Nephron progenitor cell (in vitro differentiated cells): ENCODE measurements around the gene RNF186.
"Not testable (repeated sequence)": the region's sequence is repeated elsewhere in the genome, so short reads cannot be mapped to it uniquely, and the experiment has no call there.

Experiments
- DNase-seq: peaks from one replicate; pipeline ENCODE4 v3.0.0; 2021
- H3K27ac Mint-ChIP-seq: 2 replicates; pipeline ENCODE4 v1.8.0; 2021; ENCODE audit warnings: mild to moderate bottlenecking, moderate library complexity, mixed read lengths
- H3K27me3 Mint-ChIP-seq: 2 replicates; pipeline ENCODE4 v1.8.0; 2021; ENCODE audit warnings: mild to moderate bottlenecking, low read depth, mixed read lengths; ENCODE audit not compliant: poor library complexity
- H3K36me3 Mint-ChIP-seq: 2 replicates; pipeline ENCODE4 v1.8.0; 2021; ENCODE audit warnings: low read depth, mixed read lengths
- H3K4me1 Mint-ChIP-seq: 2 replicates; pipeline ENCODE4 v1.8.0; 2021; ENCODE audit warnings: mixed read lengths
- H3K4me3 Mint-ChIP-seq: 2 replicates; pipeline ENCODE4 v1.8.0; 2021; ENCODE audit warnings: mild to moderate bottlenecking, moderate library complexity, mixed read lengths
- H3K9me3 Mint-ChIP-seq: 2 replicates; pipeline ENCODE4 v1.8.0; 2021; ENCODE audit warnings: mild to moderate bottlenecking, moderate library complexity, mixed read lengths
- TF ChIP-seq, protein P1 (sequence below): fragments of 200-600 bp; sonication (generic); IDR thresholded peaks from 2 replicates; pipeline ENCODE4 v1.5.0; 2021; ENCODE audit warnings: antibody characterized with exemption

RNF186 gene

DNA sequence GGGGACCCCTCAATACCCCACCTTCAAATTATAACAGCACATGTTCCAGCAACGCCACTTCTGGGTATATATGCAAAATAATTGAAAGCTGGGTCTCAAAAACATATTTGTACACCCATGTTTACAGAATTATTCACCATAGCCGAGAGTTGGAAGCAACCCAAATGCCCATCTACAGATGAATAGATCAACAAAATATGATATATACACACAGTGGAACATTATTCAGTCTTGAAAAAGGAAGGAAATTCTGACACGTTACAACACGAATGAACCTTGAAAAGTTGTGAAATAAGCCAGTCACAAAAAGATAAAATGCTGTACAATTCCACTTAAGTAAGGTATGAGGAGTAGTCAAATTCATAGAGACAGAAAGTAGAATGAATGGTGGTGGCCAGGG lies 20.5 kb downstream of the RNF186 start:
- Mint-ChIP-seq H3K27me3 (peaks cover 23% of the 10 kb centered on the region), H3K4me1 (peaks cover 29% of the 10 kb centered on the region), H3K9me3 (no peaks in the 10 kb centered on the region), H3K27ac (no peak overlapping the region), H3K36me3 (no peaks in the 10 kb centered on the region), H3K4me3 (no peak overlapping the region)
- no peak for DNase-seq
- TF ChIP-seq, protein P1, sequence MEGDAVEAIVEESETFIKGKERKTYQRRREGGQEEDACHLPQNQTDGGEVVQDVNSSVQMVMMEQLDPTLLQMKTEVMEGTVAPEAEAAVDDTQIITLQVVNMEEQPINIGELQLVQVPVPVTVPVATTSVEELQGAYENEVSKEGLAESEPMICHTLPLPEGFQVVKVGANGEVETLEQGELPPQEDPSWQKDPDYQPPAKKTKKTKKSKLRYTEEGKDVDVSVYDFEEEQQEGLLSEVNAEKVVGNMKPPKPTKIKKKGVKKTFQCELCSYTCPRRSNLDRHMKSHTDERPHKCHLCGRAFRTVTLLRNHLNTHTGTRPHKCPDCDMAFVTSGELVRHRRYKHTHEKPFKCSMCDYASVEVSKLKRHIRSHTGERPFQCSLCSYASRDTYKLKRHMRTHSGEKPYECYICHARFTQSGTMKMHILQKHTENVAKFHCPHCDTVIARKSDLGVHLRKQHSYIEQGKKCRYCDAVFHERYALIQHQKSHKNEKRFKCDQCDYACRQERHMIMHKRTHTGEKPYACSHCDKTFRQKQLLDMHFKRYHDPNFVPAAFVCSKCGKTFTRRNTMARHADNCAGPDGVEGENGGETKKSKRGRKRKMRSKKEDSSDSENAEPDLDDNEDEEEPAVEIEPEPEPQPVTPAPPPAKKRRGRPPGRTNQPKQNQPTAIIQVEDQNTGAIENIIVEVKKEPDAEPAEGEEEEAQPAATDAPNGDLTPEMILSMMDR = no peak

DNA sequence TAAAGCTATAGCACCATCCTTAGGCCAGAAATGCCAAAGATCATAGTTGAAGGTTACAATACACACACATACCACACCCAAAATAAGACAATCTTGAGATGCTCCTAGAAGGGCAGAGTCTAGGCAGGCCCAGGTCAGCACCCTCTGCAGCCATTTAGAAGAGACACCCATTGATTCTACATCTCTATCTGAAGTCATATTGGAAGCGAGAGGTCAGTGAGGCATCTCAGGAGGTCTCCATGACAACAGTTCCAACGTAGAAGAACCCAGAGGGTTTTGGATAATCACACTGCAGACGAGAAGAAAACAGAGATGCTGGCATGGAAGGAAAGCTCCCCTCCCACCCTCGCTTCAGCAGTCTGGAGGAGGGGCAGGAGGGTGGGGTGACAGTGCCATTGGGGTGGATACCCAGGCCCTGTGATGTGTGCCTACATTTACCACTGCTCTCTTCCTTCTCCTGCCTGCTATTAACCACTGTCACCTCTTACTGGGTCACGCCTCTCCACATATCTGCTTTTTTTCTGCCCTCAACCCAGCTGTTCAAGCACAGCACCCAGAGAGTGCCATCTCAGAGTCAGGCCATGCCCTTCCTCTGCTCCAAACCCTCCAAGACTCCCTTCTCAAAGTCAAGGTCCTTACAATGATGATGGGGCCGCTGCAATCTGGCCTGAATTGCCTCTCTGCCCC lies 21.6 kb downstream of the RNF186 start:
- H3K9me3 Mint-ChIP-seq = no peaks in the 10 kb centered on the region
- H3K36me3 Mint-ChIP-seq = no peaks in the 10 kb centered on the region
- no peak overlapping the region for H3K4me3 Mint-ChIP-seq
- peaks cover 14% of the 10 kb centered on the region for H3K27me3 Mint-ChIP-seq
- DNase-seq = no peak
- TF ChIP-seq, protein P1 = no peak
- H3K27ac Mint-ChIP-seq = no peak overlapping the region
- H3K4me1 Mint-ChIP-seq = peaks cover 21% of the 10 kb centered on the region

DNA sequence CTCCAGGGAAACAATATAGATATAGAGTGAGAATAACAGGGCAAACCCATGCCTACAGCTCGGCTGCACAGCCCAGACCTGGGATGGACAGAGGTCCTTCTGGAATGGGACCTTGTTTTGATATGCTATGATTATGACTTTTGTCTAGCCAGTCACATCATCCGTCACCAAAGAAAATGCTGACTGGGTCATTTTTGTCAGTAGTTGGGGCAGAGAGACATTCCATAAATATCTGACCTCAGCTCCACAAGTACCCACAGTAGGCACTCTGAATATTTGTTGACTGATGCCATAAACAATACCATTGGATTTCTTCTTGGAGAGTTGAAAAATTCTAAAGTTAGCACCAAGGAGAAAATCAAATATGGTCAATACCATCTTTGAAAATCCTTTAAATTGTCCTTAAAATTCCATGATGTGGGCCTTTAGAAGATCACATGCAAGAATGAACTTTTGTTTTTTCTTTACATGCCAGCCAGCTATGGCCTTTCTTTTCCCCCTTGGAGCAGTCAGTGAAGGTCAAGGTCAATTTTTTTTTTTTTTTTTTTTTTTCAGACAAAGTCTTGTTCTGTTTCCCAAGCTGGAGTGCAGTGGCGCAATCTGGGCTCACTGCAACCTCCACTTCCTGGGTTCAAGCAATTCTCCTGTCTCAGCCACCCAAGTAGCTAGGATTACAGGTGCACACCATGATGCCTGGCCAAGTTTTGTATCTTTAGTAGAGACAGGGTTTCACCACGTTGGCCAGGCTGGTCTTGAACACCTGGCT lies 22.7 kb downstream of the RNF186 start:
- Mint-ChIP-seq H3K36me3 (no peaks in the 10 kb centered on the region), H3K9me3 (no peaks in the 10 kb centered on the region), H3K27ac (no peak overlapping the region), H3K4me3 (no peak overlapping the region), H3K4me1 (peaks cover 11% of the 10 kb centered on the region), H3K27me3 (peaks cover 7% of the 10 kb centered on the region)
- DNase-seq = no peak
- TF ChIP-seq, protein P1 = no peak

DNA sequence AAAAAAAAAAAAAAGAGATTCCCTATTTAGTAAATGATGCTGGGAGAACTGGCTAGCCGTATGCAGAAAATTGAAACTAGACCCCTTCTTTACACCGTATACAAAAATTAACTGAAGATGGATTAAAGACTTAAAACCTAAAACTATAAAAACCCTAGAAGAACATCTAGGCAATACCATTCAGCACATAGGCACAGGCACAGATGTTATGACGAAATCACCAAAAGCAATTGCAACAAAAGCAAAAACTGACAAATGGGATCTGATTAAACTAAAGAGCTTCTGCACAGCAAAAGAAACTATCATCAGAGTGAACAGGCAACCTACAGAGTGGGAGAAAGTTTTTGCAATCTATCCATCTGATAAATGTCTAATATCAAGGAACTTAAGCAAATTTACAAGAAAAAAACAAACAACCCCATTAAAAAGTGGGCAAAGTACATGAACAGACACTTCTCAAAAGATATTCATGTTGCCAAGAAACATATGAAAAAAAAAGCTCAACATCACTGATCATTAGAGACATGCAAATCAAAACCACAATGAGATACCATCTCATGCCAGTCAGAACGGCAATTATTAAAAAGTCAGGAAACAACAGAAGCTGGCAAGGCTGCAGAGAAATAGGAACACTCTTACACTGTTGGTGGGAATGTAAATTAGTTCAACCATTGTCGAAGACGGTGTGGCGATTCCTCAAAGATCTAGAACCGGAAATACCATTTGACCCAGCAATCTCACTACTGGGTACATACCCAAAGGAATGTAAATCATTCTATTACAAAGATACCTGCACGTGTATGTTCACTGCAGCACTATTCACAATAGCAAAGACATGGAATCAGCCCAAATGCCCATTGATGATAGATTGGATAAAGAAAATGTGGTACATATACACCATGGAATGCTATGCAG lies 24.8 kb downstream of the RNF186 start:
- H3K4me1 Mint-ChIP-seq = peaks cover 23% of the 10 kb centered on the region
- H3K27ac Mint-ChIP-seq, DNase-seq, H3K36me3 Mint-ChIP-seq, H3K27me3 Mint-ChIP-seq, H3K4me3 Mint-ChIP-seq, H3K9me3 Mint-ChIP-seq: not testable (repeated sequence)

DNA sequence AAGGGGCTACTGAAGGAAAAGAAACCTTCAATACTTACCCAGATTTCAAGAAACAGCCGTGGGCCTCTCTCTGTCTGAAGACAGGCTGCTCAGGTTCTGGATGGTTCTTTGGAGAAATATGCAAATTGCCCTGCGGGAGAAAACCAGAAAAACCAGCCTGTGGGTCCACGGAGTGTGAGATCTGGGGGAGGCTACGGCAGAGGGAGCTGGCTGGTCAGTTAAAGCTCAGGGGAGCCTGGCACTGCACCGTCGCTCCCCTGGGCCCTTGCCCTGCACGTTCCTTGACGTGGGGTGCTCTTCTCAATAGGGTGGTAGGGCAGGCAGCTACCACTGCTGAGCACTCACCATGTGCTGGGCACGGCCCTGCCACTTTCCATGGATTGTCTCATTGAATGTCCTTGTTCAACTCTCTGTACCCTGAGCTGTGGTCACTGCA lies 28.1 kb downstream of the RNF186 start:
- H3K27ac Mint-ChIP-seq = no peak overlapping the region
- peaks cover 18% of the 10 kb centered on the region for H3K4me1 Mint-ChIP-seq
- TF ChIP-seq, protein P1 = no peak
- no peak overlapping the region for H3K4me3 Mint-ChIP-seq
- H3K27me3 Mint-ChIP-seq = peaks cover 16% of the 10 kb centered on the region
- DNase-seq = no peak
- no peaks in the 10 kb centered on the region for H3K36me3 Mint-ChIP-seq
- no peaks in the 10 kb centered on the region for H3K9me3 Mint-ChIP-seq

DNA sequence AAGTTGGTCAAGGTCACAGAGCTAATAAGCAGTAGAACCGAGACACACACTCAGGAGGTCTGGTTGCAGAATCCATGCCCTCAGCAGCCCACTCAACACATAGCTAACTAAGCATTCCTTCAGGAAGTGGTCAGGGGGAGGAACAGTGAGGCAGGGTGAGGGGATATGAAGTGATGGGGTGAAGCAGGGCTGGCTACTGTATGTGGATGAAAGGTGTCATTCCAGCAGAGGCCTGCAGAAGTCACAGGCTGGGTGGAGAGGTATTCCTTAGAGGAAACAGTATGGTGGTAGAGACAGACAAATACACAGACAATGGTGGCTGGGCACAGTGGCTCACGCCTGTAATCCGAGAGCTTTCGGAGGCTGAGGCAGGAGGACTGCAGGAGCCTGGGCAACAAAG lies 29.4 kb downstream of the RNF186 start:
- peaks cover 24% of the 10 kb centered on the region for H3K27me3 Mint-ChIP-seq
- H3K36me3 Mint-ChIP-seq = no peaks in the 10 kb centered on the region
- H3K9me3 Mint-ChIP-seq = no peaks in the 10 kb centered on the region
- H3K4me1 Mint-ChIP-seq = peaks cover 18% of the 10 kb centered on the region
- TF ChIP-seq, protein P1 = no peak
- no peak for DNase-seq
- no peak overlapping the region for H3K4me3 Mint-ChIP-seq
- no peak overlapping the region for H3K27ac Mint-ChIP-seq
